T-helper 2 cell treated with Interferon-gamma antibody and Interleukin-4, amounts not matched to agents 5 μg/mL and 100 μg/mL, for 36 hours (primary cell): ENCODE results near the gene FBXO39.
A peak's percentile ranks its signal among the peaks of the same experiment; 100 is the strongest.
"Not testable (repeated sequence)": the region's sequence is repeated elsewhere in the genome, so short reads cannot be mapped to it uniquely, and the experiment has no call there.

Experiments
- DNase-seq: peaks from one replicate; pipeline ENCODE4 v3.0.0; 2021; ENCODE audit warnings: low spot score
- H3K27ac Mint-ChIP-seq: one replicate; pipeline ENCODE4 v1.8.0; 2021; ENCODE audit warnings: mild to moderate bottlenecking, mixed read lengths
- H3K27me3 Mint-ChIP-seq: one replicate; pipeline ENCODE4 v1.8.0; 2021; ENCODE audit warnings: low read depth, mixed read lengths
- H3K36me3 Mint-ChIP-seq: one replicate; pipeline ENCODE4 v1.8.0; 2021; ENCODE audit warnings: low read depth, mixed read lengths
- H3K4me1 Mint-ChIP-seq: one replicate; pipeline ENCODE4 v1.8.0; 2021; ENCODE audit warnings: low read depth, mixed read lengths
- H3K4me3 Mint-ChIP-seq: one replicate; pipeline ENCODE4 v1.8.0; 2022; ENCODE audit warnings: mild to moderate bottlenecking, moderate library complexity, mixed read lengths
- H3K9me3 Mint-ChIP-seq: one replicate; pipeline ENCODE4 v1.8.0; 2021; ENCODE audit warnings: mixed read lengths

The FBXO39 gene

GRCh38 chr17:6799738-6800137, 23.7 kb downstream of the FBXO39 start:
- Mint-ChIP-seq H3K36me3 (no peaks in the 10 kb centered on the region), H3K4me3 (no peak overlapping the region), H3K27me3 (peaks cover 14% of the 10 kb centered on the region), H3K27ac (no peak overlapping the region), H3K9me3 (no peaks in the 10 kb centered on the region), H3K4me1 (no peaks in the 10 kb centered on the region)
- no peak for DNase-seq

- Mint-ChIP-seq H3K4me3 (no peak overlapping the region), H3K27ac (no peak overlapping the region), H3K9me3 (no peaks in the 10 kb centered on the region), H3K36me3 (no peaks in the 10 kb centered on the region), H3K4me1 (no peaks in the 10 kb centered on the region), H3K27me3 (peaks cover 22% of the 10 kb centered on the region)
- DNase-seq = no peak
Measured at GRCh38 chr17:6800422-6801027, 24.5 kb downstream of the FBXO39 start.

GRCh38 chr17:6811510-6811909, 35.5 kb downstream of the FBXO39 start:
- H3K27ac Mint-ChIP-seq = no peak overlapping the region
- no peaks in the 10 kb centered on the region for H3K4me1 Mint-ChIP-seq
- DNase-seq = no peak
- H3K27me3 Mint-ChIP-seq = peaks cover 17% of the 10 kb centered on the region
- no peaks in the 10 kb centered on the region for H3K9me3 Mint-ChIP-seq
- no peaks in the 10 kb centered on the region for H3K36me3 Mint-ChIP-seq
- no peak overlapping the region for H3K4me3 Mint-ChIP-seq

- no peaks in the 10 kb centered on the region for H3K36me3 Mint-ChIP-seq
- no peaks in the 10 kb centered on the region for H3K9me3 Mint-ChIP-seq
- no peaks in the 10 kb centered on the region for H3K4me1 Mint-ChIP-seq
- H3K4me3 Mint-ChIP-seq = no peak overlapping the region
- peaks cover 16% of the 10 kb centered on the region for H3K27me3 Mint-ChIP-seq
- DNase-seq = no peak
- H3K27ac Mint-ChIP-seq = no peak overlapping the region
Measured at GRCh38 chr17:6812295-6812694, 36.3 kb downstream of the FBXO39 start.

- H3K27me3 Mint-ChIP-seq = peaks cover 12% of the 10 kb centered on the region
- H3K27ac Mint-ChIP-seq = no peak overlapping the region
- DNase-seq = no peak
- no peaks in the 10 kb centered on the region for H3K4me1 Mint-ChIP-seq
- H3K4me3 Mint-ChIP-seq = no peak overlapping the region
- H3K36me3 Mint-ChIP-seq = no peaks in the 10 kb centered on the region
- no peaks in the 10 kb centered on the region for H3K9me3 Mint-ChIP-seq
Measured at GRCh38 chr17:6815775-6816174, 39.8 kb downstream of the FBXO39 start.

- H3K36me3 Mint-ChIP-seq, H3K9me3 Mint-ChIP-seq, H3K4me3 Mint-ChIP-seq, H3K27ac Mint-ChIP-seq, DNase-seq, H3K4me1 Mint-ChIP-seq: not testable (repeated sequence)
- H3K27me3 Mint-ChIP-seq = peaks cover 13% of the 10 kb centered on the region
Measured at GRCh38 chr17:6816368-6816767, 40.4 kb downstream of the FBXO39 start.

DNA sequence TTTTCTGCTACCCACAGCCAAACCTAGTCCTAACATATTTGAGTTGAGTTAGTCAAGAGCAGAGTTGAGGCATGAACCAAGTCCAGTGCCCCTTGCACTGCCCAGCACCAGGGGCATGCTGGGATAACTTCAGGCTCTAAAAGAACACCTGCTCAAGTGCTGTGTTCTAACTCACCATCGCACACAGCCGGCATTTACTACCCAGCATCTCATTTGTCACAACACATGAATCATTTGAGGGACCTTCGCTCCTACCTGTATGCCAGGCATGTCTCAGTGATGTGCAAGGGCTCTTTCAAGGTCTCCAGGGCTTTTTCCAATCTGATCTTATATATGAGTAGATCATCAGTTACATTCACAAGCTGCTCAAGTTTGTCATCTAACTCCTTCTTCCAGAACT, 42.9 kb downstream of the FBXO39 start:
- Mint-ChIP-seq H3K4me1 (no peaks in the 10 kb centered on the region), H3K36me3 (no peaks in the 10 kb centered on the region), H3K27me3 (peaks cover 23% of the 10 kb centered on the region), H3K4me3 (no peak overlapping the region), H3K9me3 (no peaks in the 10 kb centered on the region), H3K27ac (no peak overlapping the region)
- DNase-seq = no peak

DNA sequence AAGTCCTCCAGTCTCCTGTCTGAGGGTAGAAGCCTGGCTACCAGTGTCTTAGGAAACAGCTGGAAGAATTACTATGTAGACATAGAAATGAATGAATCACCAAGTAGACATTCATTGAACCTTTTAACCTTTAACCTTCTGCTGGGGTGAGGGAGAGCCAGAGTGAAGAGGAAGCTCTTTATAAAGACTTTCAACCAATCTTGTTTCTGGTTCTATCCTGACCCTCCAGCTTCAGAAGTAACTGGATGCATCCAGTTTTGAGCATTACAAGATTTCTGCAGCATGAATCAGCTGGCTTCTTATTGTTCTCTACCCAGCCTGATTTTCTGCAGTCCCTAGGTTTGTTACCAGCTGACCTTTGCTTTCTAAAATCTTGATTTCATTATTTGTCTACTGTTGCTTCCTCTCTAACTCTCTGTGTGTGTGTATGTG, 47.0 kb downstream of the FBXO39 start:
- DNase-seq = no peak
- Mint-ChIP-seq H3K4me1 (no peaks in the 10 kb centered on the region), H3K4me3 (no peak overlapping the region), H3K36me3 (no peaks in the 10 kb centered on the region), H3K27ac (no peak overlapping the region), H3K27me3 (peaks cover 35% of the 10 kb centered on the region), H3K9me3 (no peaks in the 10 kb centered on the region)

- DNase-seq = no peak
- no peak overlapping the region for H3K4me3 Mint-ChIP-seq
- H3K27ac Mint-ChIP-seq = no peak overlapping the region
- H3K36me3 Mint-ChIP-seq = no peaks in the 10 kb centered on the region
- H3K4me1 Mint-ChIP-seq = peaks cover 7% of the 10 kb centered on the region
- H3K27me3 Mint-ChIP-seq = peaks cover 54% of the 10 kb centered on the region
- H3K9me3 Mint-ChIP-seq = no peaks in the 10 kb centered on the region
Measured at GRCh38 chr17:6830383-6830986, 54.5 kb downstream of the FBXO39 start.

DNA sequence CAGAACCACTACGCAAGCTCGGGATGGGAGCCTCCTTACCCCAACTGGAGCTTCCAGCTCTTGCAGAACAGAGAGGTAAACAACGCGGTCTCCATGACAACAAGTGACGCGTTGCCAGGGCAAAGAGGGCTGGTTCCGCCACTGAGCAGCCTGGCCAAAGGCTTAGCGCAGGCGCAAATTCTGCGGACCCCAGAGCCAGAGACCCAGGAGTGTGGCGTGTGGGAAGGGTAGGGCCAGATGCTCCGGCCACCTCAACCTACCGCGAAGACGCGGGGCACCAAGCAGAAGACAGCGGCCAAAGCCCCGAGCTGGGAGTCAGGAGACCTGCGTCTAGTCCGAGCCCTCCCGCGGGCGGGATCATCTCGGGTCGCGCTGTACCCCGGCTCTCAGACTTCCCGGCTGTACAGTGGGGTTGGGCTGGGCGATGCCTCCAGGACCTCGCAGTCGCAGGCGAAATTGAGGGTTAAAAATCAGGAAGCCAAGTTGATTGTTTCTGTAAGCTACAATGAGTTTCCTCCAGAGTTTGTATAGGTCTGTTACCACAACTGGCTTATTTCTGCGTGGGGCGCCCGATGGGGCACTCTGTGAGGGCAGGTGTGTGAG, 55.7 kb downstream of the FBXO39 start, which contains the start of gene TEKT1:
TEKT1 (minus strand) TSS at position 69 of the 603 bp plus-strand sequence. CDS start 1,353 bp downstream, outside the sequence.
- H3K4me3 Mint-ChIP-seq = peak within 1 kb of the TSS; percentile 82
- peak; percentile 50 for DNase-seq
- H3K36me3 Mint-ChIP-seq = no peaks in the 10 kb centered on the region
- H3K27me3 Mint-ChIP-seq = peaks cover 63% of the 10 kb centered on the region
- H3K9me3 Mint-ChIP-seq = no peaks in the 10 kb centered on the region
- no peak within 1 kb of the TSS for H3K27ac Mint-ChIP-seq
- peaks cover 7% of the 10 kb centered on the region for H3K4me1 Mint-ChIP-seq
